DOHH2 (cell line): ENCODE data around the gene CFAP46.

Experiments used
- EZH2phosphoT487 ChIP-seq: fragments of 200-600 bp; sonication (generic); IDR thresholded peaks from 2 replicates; pipeline ENCODE4 v1.6.1; 2017; ENCODE audit warnings: borderline replicate concordance, mild to moderate bottlenecking, antibody characterized with exemption, low read length, moderate library complexity, mixed read lengths
- TF ChIP-seq, protein P1 (sequence below): fragments of 200-600 bp; sonication (generic); IDR thresholded peaks from one replicate; pipeline ENCODE4 v1.5.1; 2014; ENCODE audit warnings: antibody characterized with exemption, mild to moderate bottlenecking, low read depth, low read length; ENCODE audit not compliant: poor library complexity, severe bottlenecking

DNA sequence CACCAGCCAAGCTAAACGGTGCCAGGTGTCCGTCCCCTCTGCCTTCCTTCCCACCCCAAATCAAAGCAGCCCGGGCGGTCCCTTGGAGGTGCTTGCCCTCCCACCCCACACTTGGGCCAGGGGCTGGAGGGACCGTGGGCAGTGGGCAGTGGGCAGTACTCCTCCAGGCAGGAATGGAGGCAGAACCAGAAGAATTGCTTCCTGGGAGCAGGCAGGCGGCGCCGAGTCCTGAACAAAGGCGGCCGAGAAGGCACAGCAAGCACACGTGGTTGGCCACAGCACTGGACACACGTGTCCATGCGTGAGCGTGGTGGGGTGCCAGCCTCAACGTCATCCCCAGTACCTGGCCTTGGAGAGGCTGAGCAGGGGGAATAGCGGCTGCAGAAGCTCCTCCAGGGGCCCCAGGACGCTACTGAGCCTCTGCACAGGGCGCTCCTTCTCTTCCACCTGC lies 108.0 kb downstream of the CFAP46 start:
- TF ChIP-seq, protein P1, sequence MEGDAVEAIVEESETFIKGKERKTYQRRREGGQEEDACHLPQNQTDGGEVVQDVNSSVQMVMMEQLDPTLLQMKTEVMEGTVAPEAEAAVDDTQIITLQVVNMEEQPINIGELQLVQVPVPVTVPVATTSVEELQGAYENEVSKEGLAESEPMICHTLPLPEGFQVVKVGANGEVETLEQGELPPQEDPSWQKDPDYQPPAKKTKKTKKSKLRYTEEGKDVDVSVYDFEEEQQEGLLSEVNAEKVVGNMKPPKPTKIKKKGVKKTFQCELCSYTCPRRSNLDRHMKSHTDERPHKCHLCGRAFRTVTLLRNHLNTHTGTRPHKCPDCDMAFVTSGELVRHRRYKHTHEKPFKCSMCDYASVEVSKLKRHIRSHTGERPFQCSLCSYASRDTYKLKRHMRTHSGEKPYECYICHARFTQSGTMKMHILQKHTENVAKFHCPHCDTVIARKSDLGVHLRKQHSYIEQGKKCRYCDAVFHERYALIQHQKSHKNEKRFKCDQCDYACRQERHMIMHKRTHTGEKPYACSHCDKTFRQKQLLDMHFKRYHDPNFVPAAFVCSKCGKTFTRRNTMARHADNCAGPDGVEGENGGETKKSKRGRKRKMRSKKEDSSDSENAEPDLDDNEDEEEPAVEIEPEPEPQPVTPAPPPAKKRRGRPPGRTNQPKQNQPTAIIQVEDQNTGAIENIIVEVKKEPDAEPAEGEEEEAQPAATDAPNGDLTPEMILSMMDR = no peak
- no peak for TF ChIP-seq EZH2phosphoT487
